Putamen (tissue), 1 donor: ENCODE results near the gene HOXD4.

Experiments used
- DNase-seq: peaks from one replicate; pipeline ENCODE4 v3.0.0-alpha.2; 2016; ENCODE audit warnings: low spot score

HOXD4 gene

GRCh38 chr2:176170602-176171305 is 19.4 kb downstream of the HOXD4 start:
- DNase-seq: no peak

GRCh38 chr2:176171351-176172006 is 20.1 kb downstream of the HOXD4 start:
- no peak for DNase-seq

GRCh38 chr2:176172007-176172894 is 20.9 kb downstream of the HOXD4 start:
- no peak for DNase-seq

- no peak for DNase-seq
Observed at GRCh38 chr2:176172895-176173566, 21.7 kb downstream of the HOXD4 start.

- no peak for DNase-seq
Observed at GRCh38 chr2:176173567-176174381, 22.4 kb downstream of the HOXD4 start.

- DNase-seq: peak; percentile 33
Observed at GRCh38 chr2:176174382-176174823, 23.1 kb downstream of the HOXD4 start.

- DNase-seq: peak; percentile 87
Observed at GRCh38 chr2:176174824-176175708, 23.7 kb downstream of the HOXD4 start.

- DNase-seq: peak; percentile 45
Observed at GRCh38 chr2:176175709-176176607, 24.6 kb downstream of the HOXD4 start.

GRCh38 chr2:176177580-176178037 is 26.3 kb downstream of the HOXD4 start:
- DNase-seq: no peak

- DNase-seq: no peak
Observed at GRCh38 chr2:176178038-176178756, 26.8 kb downstream of the HOXD4 start.

- DNase-seq: no peak
Observed at GRCh38 chr2:176178757-176179295, 27.5 kb downstream of the HOXD4 start.

GRCh38 chr2:176181551-176181950 is 30.2 kb downstream of the HOXD4 start:
- DNase-seq: no peak

- DNase-seq: no peak
Observed at GRCh38 chr2:176182671-176183070, 31.3 kb downstream of the HOXD4 start.

- no peak for DNase-seq
Observed at GRCh38 chr2:176184749-176185148, 33.4 kb downstream of the HOXD4 start.

- no peak for DNase-seq
Observed at GRCh38 chr2:176186024-176186423, 34.7 kb downstream of the HOXD4 start.

- no peak for DNase-seq
Observed at GRCh38 chr2:176187200-176187898, 36.0 kb downstream of the HOXD4 start.
